ENCODE data around the gene CD109. TPM values are rescaled to one million over a fixed set of nuclear protein-coding genes. Genes with fewer than 3 reads are reported as not detected.
"Not testable (repeated sequence)": the region's sequence is repeated elsewhere in the genome, so short reads cannot be mapped to it uniquely, and the experiment has no call there.

CD109 gene
- total RNA-seq, 4 donors from 2014 or later, result 2.2 to 6.2 (median 4.3) TPM

DNA sequence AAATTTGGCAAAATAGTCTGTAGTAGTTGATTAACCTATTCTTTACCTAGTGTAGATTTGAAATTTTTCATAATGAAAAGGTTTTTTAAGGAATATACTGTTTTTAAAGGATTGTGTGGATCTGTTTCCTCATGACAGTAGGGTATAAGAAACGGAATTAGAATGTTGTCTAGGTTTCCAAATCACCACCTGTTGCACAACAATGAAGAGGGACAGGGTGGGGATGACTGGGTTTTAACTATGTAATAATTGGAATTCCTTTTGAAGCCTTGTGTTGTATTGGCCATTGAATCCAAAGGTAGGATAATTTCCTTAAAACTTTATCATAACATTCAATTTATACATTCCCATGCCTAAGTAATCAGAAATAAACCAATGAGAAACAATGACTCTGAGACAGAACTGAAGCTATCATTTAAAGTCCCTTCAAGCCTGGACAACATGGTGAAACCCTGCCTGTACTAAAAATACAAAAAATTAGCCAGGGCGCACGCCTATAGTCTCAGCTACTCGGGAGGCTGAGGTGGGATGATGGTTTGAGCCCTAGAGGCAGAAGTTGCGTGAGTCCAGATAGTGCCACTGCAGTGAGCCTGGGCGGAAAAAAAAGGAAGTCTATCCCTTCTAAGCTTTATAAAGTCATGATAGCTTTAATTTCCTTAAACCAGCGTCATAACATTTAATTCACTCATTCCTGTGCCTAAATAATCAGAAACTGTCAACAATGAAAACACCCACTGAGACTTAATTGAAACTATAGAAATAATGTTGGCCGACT, 23.9 kb upstream of the CD109 start:
- Histone ChIP-seq H3K36me3 (no peaks in the 10 kb centered on the region), H3K4me3 (replicated peaks in 1 of 3) (no peak overlapping the region), H3K9me3 (no peaks in the 10 kb centered on the region), H3K27ac (no peak overlapping the region), H3K4me1 (no peaks in the 10 kb centered on the region), H3K27me3 (no peaks in the 10 kb centered on the region)
- WGBS, 2 donors, result 90 to 91% methylated on average over 8 of the region's 8 CpGs
- no peak for TF ChIP-seq POLR2A (IDR thresholded peaks at IDR 0.05)
- TF ChIP-seq, protein P1, sequence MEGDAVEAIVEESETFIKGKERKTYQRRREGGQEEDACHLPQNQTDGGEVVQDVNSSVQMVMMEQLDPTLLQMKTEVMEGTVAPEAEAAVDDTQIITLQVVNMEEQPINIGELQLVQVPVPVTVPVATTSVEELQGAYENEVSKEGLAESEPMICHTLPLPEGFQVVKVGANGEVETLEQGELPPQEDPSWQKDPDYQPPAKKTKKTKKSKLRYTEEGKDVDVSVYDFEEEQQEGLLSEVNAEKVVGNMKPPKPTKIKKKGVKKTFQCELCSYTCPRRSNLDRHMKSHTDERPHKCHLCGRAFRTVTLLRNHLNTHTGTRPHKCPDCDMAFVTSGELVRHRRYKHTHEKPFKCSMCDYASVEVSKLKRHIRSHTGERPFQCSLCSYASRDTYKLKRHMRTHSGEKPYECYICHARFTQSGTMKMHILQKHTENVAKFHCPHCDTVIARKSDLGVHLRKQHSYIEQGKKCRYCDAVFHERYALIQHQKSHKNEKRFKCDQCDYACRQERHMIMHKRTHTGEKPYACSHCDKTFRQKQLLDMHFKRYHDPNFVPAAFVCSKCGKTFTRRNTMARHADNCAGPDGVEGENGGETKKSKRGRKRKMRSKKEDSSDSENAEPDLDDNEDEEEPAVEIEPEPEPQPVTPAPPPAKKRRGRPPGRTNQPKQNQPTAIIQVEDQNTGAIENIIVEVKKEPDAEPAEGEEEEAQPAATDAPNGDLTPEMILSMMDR (IDR thresholded peaks at IDR 0.05), result no peak
- intact Hi-C loops (cut with DNase I), result no loop called here
- DNase-seq, result no peak

DNA sequence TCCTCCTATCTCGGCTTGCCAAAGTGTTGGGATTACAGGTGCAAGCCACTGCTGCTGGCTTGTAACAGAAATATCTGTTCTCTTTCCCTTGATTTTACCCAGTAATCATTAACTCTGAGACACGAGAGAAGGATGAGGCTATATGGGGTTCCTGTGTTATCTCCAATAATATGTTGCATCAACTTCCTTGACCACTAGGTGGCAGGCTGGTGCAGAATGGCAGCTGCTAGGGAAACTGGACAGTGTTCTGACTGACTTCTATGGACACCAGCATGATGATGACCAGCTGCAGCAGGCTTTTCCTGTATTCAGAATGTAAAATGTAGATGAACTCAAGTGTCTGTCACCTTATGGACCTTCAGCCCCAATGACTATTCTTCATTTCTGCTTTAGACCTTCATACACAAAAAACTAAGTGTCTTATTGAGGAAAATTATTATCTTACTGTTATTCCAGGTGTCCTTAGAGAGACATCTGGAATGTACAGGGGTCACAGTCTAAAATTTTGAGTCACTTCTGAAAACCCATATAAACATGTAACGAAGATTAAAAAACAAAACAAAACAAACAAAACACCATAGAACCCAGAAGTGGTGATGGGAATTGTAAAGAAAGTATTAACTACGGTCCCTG, 20.4 kb upstream of the CD109 start:
- no peaks in the 10 kb centered on the region for H3K9me3 ChIP-seq
- no peaks in the 10 kb centered on the region for H3K36me3 ChIP-seq
- TF ChIP-seq, protein P1 (IDR thresholded peaks at IDR 0.05), result peak; percentile 70 to 89 (median 83)
- TF ChIP-seq POLR2A (IDR thresholded peaks at IDR 0.05), result no peak
- no peak overlapping the region for H3K4me3 ChIP-seq (replicated peaks in 1 of 3)
- no peak overlapping the region for H3K27ac ChIP-seq
- no peaks in the 10 kb centered on the region for H3K4me1 ChIP-seq
- DNase-seq, result peak; percentile 66 to 76
- intact Hi-C loops (cut with DNase I), result loop anchor here (5.0 kb wide), 1 partner anchor 57 kb away; no protein-coding TSS in a partner anchor
- WGBS, 2 donors, result 40% methylated on average over 4 of the region's 4 CpGs
- H3K27me3 ChIP-seq, result no peaks in the 10 kb centered on the region

DNA sequence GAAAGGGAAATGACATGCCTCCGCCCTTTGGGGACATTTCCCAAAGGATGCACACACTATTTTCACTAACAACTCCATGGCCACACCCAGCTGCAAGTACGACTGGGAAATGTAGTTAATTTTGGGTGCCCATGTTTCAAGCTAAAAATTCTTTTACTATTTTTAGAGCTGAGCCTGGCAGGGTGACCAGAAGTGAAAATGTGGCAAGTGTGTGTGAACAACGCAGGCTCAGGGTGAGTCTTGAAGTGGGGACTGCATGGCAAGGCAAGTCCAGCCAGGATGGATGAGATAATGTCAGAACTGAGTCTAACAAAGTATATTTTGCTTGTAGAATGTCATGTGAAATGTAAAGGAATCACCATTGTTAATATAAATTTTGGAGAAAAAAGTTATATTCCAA, 17.0 kb upstream of the CD109 start:
- H3K9me3 ChIP-seq, result no peaks in the 10 kb centered on the region
- DNase-seq, result no peak
- H3K27ac ChIP-seq, result no peak overlapping the region
- intact Hi-C loops (cut with DNase I), result loop anchor here (5.0 kb wide), 1 partner anchor 53 kb away; no protein-coding TSS in a partner anchor
- no peaks in the 10 kb centered on the region for H3K36me3 ChIP-seq
- no peak overlapping the region for H3K4me3 ChIP-seq (replicated peaks in 1 of 3)
- H3K4me1 ChIP-seq, result no peaks in the 10 kb centered on the region
- no peak for TF ChIP-seq POLR2A (IDR thresholded peaks at IDR 0.05)
- TF ChIP-seq, protein P1 (IDR thresholded peaks at IDR 0.05), result no peak
- WGBS, 2 donors, result 63 to 71% methylated on average over 3 of the region's 3 CpGs
- no peaks in the 10 kb centered on the region for H3K27me3 ChIP-seq

DNA sequence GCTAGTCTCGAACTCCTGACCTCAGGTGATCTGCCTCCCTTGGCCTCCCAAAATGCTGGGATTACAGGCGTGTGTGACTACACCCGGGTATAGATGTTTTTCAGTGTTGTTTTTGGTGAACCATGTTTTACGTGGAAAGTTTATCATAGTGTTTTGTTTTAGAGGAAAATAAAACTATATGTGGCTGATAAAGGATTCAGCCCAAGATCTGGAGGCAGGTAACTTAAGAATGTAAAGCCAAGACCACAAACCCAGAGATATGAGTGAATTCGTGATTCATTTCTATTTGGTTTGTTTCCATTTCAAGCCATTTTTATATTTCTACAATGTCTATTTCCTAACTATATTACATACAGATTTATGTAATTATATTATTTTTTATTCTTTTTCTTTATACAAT, 16.2 kb upstream of the CD109 start:
- not testable (repeated sequence) for DNase-seq; H3K27me3 ChIP-seq; H3K4me1 ChIP-seq; H3K4me3 ChIP-seq (replicated peaks in 1 of 3); H3K9me3 ChIP-seq; H3K36me3 ChIP-seq; H3K27ac ChIP-seq
- 92 to 96% methylated on average over 5 of the region's 5 CpGs for WGBS, 2 donors
- intact Hi-C loops (cut with DNase I), result loop anchor here (5.0 kb wide), 1 partner anchor 52 kb away; no protein-coding TSS in a partner anchor

DNA sequence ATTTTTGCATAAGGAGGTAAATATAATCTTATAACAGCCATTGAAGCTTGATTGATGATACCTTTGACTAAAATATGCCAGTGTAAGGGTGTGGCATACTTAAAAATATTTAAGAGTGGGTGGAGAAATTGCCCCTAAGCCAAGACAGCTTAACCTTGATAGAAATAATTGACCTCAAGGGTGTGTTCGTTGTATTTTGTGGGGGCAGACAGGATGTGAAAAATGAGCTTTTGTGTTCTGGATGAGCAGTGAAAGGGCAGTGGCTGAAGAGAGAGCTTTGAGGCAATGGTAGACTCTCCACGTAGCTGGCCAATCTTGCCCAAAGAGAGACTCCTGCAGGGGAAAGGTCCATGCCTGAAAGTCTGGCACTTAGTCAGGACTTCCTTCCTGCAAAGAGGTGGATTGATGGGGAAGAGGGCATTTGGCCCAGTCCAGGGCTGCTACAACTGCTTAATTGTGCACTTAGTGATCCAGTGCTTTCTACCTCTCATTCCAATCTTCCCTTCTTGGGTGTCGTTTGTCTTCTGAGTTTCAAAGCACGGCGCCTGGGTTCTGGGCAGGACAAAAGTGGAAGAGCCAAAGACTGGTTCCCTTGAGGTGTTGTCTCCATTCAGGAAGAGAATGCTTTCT, 15.6 kb upstream of the CD109 start:
- WGBS, 2 donors, result 70 to 77% methylated on average over 5 of the region's 5 CpGs
- intact Hi-C loops (cut with DNase I), result no loop called here
- no peaks in the 10 kb centered on the region for H3K27me3 ChIP-seq
- no peak for TF ChIP-seq POLR2A (IDR thresholded peaks at IDR 0.05)
- TF ChIP-seq, protein P1 (IDR thresholded peaks at IDR 0.05), result no peak
- no peak for DNase-seq
- no peak overlapping the region for H3K4me3 ChIP-seq (replicated peaks in 1 of 3)
- no peaks in the 10 kb centered on the region for H3K9me3 ChIP-seq
- no peak overlapping the region for H3K27ac ChIP-seq
- H3K36me3 ChIP-seq, result no peaks in the 10 kb centered on the region
- H3K4me1 ChIP-seq, result no peaks in the 10 kb centered on the region

DNA sequence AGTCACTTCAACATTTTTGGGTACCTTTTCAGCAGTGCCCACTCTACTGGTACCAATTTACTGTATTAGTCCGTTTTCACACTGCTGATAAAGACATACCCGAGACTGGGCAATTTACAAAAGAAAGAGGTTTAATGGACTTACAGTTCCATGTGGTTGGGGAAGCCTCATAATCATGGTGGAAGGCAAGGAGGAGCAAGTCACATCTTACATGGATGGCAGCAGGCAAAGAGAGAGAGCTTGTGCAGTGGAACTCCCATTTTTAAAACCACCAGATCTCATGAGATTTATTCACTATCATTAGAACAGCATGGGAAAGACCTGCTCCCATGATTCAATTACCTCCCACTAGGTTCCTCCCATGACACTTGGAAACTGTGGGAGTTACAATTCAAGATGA, 12.4 kb upstream of the CD109 start:
- H3K27me3 ChIP-seq; intact Hi-C loops (cut with DNase I); H3K36me3 ChIP-seq; DNase-seq; H3K4me3 ChIP-seq (replicated peaks in 1 of 3); H3K4me1 ChIP-seq; H3K27ac ChIP-seq; H3K9me3 ChIP-seq: not testable (repeated sequence)
- 89% methylated on average over 2 of the region's 2 CpGs for WGBS, 2 donors
